Renal pelvis (tissue), 4 donors: Measurements from ENCODE around the gene RHOBTB3. TPM values are rescaled to one million over a fixed set of nuclear protein-coding genes. Genes with fewer than 3 reads are reported as not detected.
A peak's percentile ranks its signal among the peaks of the same experiment; 100 is the strongest.

ENCODE experiments used
- DNase-seq: peaks from one replicate; pipeline ENCODE4 v3.0.0-alpha.2; 2013
- polyA plus RNA-seq, 3 donors: library from polyadenylated mRNA; unstranded; fragments of 120-200 nt; gene quantifications; one replicate each; pipeline ENCODE4 v1.2.1, GENCODE V29; 2013; ENCODE audit not compliant: insufficient read length in 3 of 3

The RHOBTB3 gene
- polyA plus RNA-seq, 3 donors: 61.3 to 80.2 (median 69.9) TPM

DNA sequence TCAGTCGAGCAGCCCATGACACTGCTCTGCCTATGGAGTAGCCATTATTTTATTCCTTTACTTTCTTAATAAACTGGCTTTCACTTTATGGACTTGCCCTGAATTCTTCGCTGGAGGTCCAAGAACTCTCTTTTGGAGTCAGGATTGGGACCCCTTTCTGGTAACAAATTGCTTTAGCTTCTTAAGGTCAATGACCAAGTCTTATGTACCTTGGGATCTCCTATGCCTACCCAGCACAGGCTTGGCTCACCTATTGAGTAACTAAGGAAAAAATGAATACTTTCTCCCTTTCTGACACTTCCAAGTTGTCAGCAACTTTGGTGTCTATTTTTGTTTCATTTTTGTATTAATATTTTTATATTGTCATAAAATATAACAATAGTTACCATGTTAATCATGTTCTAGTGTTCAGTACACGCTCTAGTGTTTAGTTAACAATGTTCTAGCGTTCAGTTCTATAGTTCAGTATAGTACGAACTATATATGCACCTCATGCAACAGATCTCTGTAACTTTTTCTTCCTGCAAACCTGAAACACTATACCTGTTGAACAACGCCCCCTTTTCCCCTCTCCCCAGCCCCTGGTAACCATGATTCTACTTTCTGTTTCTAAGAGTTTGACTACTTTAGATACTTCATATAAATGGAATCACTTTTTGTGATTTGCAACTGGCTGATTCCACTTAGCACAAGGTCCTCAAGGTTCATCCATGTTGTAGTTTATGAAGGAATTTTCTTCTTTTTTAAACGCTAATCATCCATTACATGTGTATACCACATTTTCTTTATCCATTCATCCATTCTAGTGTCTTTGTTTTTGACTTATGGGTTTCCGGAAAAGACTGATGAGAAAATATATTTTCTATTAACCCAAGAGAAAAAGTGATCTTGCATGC is 1.8 kb upstream of the RHOBTB3 start:
- DNase-seq: no peak

DNA sequence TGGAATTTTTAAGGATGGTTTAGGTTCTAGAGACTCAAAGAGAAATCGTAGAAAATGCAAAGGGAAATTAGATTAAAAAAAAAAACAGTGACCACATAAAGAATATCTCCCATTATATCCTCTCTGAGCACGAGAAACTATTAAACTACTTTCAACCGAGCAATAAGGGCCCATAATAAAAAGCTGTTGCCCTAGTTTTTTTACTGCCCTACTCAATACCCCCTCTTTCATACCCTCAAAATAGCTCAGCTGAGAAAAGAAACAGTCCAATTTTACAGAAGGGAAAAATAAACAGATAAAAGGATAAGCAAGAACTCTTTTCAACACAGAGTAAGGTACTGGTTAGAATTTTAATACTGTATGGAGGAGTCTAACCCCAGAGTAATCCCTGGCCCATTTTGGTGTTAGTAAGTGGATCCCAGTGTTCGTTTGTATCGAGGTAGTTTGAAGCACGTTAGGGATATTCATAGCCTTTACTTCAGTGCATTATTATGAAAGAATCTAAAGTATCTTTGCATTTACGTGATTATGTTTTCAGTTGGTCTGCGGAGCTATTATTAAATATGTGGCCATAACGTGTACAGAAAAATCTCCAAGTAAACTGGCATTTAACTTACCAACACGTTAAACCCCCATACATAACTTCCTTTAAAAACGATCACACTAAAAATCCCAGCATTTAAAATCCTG is 980 bp upstream of the RHOBTB3 start:
- DNase-seq: no peak

DNA sequence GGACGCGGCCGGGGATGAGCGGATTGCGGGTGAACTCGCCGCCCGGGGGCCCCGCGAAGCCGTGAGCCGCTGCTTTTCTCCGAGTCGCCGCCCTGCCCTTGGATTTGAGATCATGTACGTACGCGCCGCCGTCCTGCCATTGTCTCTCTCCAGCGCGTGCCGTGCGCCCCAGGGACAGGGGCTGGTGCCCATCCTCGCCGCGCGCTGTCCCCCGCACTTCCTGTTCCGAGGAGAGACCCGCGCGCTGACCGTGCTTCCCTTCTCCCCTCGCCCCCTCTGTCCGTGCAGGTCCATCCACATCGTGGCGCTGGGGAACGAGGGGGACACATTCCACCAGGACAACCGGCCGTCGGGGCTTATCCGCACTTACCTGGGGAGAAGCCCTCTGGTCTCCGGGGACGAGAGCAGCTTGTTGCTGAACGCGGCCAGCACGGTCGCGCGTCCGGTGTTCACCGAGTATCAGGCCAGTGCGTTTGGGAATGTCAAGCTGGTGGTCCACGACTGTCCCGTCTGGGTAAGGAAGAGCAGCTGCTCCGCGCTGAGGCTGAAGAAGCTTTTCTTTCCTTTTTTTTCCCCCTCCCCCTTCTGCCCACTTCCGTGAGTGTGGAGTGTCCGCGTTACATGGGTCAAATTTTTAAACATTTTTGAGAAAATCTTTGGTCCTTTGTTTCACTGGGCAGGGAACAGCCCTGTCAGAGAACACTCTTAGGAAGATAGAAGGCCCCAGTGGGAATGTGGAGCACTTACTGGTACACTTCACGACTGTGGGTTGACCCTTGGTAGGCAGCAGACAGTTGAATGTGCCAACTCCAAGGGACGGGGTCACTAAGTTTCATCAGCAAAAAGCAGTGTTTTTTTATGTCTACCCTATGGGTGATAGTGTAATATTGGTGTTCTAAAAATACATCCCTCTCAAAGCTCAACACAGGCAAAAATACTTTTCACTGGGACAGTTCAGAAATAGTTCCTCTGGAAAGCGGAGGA is 727 bp downstream of the RHOBTB3 start:
- DNase-seq: peak; percentile 56

GRCh38 chr5:95733107-95733665 is 2.0 kb downstream of the RHOBTB3 start:
- DNase-seq: no peak

DNA sequence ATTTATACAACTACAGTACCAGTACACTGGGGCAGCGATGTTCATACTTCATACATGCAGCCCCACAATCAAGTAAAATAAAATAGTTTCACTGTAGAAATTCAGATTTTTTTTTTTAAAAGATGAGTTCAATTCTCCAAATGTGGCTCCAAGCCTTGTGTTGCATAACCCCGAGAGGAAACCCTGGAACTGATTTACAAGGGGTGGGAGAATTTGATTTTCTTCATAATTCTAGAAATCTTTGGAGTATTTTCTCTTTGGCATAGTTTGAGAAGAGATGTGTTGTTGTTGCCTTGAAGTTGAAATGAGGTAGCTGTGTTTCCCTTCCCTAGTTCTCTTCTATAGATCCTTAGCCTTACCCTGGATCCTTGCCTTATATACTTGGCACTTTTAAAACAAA is 3.1 kb downstream of the RHOBTB3 start:
- no peak for DNase-seq

DNA sequence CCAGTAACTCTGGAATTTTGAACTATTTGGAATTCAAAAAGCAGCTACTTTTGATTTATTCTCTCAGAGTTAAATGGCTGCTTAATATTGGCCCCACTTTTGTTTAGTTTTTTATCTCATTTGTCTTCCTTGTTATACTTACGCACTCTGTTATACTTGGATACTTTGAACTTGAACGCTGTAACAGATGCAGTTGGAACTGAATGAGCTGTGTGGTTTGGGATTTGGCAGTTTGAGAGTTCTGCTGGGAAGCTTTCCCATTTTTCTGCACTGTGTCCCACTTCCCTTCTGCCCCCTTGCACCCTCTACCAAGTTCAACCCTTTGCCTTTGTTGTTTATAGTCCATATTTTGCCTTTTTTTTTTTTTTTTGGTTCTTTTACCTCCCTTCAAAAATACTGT is 3.8 kb downstream of the RHOBTB3 start:
- no peak for DNase-seq

- DNase-seq: no peak
Measured at GRCh38 chr5:95735406-95735805, 4.3 kb downstream of the RHOBTB3 start.

- DNase-seq: no peak
Measured at GRCh38 chr5:95738072-95738471, 6.9 kb downstream of the RHOBTB3 start.

DNA sequence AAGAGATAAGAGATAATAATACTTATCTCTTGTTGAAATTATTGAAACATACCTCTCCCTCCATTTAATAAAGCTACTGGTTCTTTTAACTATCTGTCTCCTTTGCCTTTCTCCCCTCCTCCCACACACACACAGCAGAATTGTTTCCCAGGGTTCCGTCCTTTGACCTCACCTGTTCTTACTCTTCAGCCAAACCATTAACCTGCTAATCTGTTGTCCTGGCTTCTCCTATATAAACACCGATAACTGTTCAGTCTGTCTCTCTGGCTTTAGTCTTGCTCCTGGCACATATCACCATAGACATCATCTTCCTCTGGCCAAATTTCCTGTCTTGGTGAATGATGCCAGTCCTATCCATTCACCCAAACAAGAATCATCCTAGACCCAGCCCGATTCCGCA is 7.7 kb downstream of the RHOBTB3 start:
- DNase-seq: no peak

- DNase-seq: no peak
Measured at GRCh38 chr5:95739857-95740256, 8.7 kb downstream of the RHOBTB3 start.

DNA sequence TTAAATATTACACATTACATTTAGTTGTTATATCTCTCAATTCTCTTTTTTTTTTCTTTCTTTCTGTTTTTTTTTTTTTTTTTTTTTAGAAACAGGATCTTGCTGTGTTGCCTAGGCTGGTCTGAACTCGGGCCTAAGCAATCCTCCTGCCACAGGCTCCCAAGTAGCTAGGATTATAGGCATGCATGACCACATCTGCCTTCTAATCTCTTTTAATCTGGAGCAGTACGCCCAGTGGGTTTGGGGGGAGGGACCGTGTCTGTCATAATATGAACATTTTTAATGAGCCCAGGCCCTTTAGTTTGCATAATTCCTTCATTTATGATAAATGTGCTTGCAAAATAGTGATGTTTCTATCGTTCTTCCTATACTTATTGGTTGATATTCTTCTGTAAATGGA is 10.3 kb downstream of the RHOBTB3 start:
- no peak for DNase-seq

DNA sequence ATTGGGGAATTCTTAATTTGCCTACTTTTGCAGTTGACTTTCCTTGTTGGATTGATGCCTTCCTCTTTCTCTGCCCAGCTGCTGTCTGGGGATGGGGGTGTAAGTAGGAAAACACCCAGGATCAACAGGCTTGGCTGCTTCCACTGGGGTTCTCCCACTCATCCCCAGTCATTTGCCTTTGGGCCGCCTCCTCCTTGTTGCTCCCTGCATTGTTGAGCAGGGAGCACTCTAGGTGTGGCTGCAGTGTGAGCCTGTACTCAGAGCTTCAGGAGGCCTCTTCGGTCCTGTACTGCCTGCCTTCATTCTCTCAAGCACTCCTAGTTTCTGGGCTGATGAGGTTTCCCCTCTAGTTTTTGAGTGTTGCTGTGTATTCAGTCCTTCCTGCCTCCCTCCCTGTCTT is 12.1 kb downstream of the RHOBTB3 start:
- DNase-seq: no peak

DNA sequence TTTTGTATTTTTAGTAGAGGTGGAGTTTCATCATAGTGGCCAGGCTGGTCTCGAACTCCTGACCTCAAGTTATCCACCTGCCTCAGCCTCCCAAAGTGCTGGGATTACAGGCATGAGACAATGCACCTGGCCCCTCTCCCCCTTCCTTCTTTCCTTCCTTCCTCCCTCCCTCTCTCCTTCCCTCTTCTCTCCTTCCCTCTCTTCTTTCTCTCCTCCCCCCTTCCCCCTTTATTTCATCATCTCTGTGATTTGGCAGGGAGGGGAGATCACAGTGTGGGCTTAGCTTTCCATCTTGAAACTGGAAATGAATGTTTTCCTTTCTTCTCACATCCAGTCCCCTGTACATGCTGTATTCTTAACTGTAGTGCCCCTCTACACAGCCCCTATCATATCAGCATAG is 12.7 kb downstream of the RHOBTB3 start:
- DNase-seq: no peak

GRCh38 chr5:95746194-95746593 is 15.1 kb downstream of the RHOBTB3 start:
- no peak for DNase-seq

GRCh38 chr5:95746722-95747679 is 15.9 kb downstream of the RHOBTB3 start:
- no peak for DNase-seq

GRCh38 chr5:95748133-95748532 is 17.0 kb downstream of the RHOBTB3 start:
- DNase-seq: no peak

- DNase-seq: no peak
Measured at GRCh38 chr5:95754545-95754944, 23.4 kb downstream of the RHOBTB3 start.

- DNase-seq: no peak
Measured at GRCh38 chr5:95759005-95759404, 27.9 kb downstream of the RHOBTB3 start.

DNA sequence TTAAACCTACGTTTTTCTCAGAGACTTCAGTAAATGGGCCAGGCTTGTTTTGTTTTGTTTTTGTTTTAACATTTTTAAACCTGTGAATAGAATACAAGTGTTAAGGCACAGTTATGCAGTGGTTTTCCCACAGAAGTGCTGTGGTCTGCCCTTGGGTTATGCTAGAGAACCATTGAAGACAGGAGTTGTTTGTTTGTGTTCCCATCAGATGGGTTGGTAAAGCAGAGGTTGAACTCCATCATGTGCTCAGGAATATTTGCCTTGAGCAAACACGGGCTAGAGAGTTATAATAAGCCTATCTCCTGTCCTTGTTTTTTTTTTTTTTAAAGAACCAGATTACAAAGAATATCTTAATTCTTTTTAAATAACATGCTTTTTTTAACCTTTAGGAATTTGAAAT is 28.5 kb downstream of the RHOBTB3 start:
- DNase-seq: no peak
